GM19468 (cell line): ENCODE results near the gene AKAP5.

ENCODE experiments used
- ATAC-seq: cut with Tn5 transposase; IDR thresholded peaks from one replicate; pipeline ENCODE4 v1.9.1; 2021; ENCODE audit warnings: mild to moderate bottlenecking, moderate library complexity, moderate number of reproducible peaks; ENCODE audit not compliant: unreplicated experiment; ENCODE audit errors: extremely low read depth

Gene AKAP5, protein sequence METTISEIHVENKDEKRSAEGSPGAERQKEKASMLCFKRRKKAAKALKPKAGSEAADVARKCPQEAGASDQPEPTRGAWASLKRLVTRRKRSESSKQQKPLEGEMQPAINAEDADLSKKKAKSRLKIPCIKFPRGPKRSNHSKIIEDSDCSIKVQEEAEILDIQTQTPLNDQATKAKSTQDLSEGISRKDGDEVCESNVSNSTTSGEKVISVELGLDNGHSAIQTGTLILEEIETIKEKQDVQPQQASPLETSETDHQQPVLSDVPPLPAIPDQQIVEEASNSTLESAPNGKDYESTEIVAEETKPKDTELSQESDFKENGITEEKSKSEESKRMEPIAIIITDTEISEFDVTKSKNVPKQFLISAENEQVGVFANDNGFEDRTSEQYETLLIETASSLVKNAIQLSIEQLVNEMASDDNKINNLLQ

GRCh38 chr14:64465191-64465822, at the start of gene AKAP5:
Gene AKAP5, plus strand, starts transcription at chr14:64465499. Its CDS starts 2,896 bp downstream, at chr14:64468395.
- ATAC-seq = peak; percentile 28

DNA sequence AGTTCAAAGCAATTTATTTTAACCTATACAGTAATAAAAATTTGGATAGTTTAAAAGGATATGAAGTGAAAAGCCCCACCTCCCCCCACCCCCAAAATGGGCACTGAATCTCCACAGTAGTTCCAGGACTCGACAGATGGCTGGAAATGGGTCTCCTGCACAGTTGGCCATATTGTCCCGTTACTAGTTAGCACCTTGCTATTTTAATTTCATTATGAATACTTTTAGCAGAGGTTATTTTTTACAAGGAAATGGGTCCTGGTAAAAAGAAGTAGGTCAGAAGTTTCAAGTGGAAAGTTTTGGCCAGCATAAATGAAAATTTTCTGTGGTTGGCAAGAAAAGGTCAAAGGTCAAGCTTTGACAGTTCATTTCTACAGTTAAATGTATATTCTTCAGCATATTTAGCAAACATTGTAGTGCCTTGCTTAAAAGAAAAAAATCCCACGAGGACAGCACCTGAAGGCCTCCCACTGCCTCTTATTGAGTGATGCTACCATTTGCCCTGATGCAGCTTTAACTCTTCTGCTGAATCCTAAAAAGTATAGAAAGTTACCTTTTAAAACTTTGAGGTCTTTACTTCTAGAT, 48.9 kb upstream of the AKAP5 start:
- no peak for ATAC-seq

GRCh38 chr14:64417055-64417770, 48.1 kb upstream of the AKAP5 start:
- ATAC-seq = no peak

GRCh38 chr14:64417771-64418125, 47.6 kb upstream of the AKAP5 start:
- no peak for ATAC-seq

GRCh38 chr14:64419003-64419402, 46.3 kb upstream of the AKAP5 start:
- ATAC-seq = no peak

- ATAC-seq = no peak
Measured at GRCh38 chr14:64421166-64421565, 44.1 kb upstream of the AKAP5 start.

GRCh38 chr14:64422005-64422404, 43.3 kb upstream of the AKAP5 start:
- ATAC-seq = no peak

GRCh38 chr14:64422756-64423155, 42.5 kb upstream of the AKAP5 start:
- ATAC-seq = no peak

DNA sequence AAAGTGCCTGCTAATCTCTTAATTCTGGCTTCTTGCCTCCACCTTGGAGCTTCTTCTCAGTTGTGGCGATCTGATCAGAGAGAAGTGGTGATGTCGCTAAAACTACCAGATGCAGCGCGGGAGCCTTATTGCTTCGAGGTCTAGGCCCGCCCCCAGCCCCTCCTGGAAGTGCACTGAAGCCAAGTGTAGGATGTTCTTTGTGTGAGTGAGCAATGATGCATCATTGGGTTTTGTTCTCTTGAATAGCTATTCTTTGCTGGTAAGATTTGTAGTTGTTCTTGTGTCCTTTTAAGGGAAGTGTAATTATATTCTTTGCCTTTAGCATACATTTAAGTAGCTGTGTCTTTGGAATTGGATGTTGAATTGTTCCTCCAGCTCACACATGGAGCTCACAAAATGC, 41.3 kb upstream of the AKAP5 start:
- no peak for ATAC-seq

DNA sequence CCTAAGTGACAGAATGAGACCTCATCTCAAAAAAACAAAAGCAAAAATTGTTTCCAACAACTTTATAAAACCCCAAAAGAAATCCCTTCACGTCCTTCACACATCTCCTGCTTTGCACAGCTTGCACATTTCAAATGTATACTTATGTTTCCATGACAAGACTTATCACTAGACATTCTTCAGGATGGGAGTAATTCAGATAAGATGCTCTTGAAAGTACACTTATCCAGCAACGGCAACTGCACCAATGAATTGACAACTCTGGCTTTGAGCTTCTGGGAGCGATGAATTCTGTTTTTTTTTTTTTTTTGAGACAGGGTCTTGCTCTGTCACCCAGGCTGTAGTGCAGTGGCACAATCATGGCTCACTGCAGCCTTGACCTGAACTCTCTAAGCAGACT, 30.8 kb upstream of the AKAP5 start:
- ATAC-seq = no peak

GRCh38 chr14:64438181-64438841, 27.0 kb upstream of the AKAP5 start:
- no peak for ATAC-seq

- no peak for ATAC-seq
Measured at GRCh38 chr14:64439141-64439540, 26.2 kb upstream of the AKAP5 start.

GRCh38 chr14:64440494-64440893, 24.8 kb upstream of the AKAP5 start:
- ATAC-seq = no peak

- no peak for ATAC-seq
Measured at GRCh38 chr14:64442300-64442988, 22.9 kb upstream of the AKAP5 start.

DNA sequence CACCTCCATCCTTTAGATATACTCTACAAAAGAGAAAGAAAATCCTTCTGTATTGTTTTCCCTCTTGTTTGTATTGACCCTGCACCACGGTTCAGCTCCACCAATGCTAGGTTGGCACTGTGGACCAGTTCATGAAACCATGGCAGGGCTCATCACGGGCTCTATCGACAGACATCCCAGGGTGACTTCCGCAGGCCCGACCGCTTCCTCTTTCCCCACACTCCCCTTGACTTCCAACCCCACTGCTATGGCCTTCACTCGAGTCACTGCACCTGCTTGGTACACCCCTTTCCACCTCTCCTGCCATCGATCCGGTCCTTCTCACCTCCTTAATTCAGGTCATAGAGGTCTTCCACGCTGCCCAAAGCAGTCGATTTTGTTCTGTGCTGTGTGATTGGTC, 21.2 kb upstream of the AKAP5 start:
- no peak for ATAC-seq

GRCh38 chr14:64444984-64445845, 20.1 kb upstream of the AKAP5 start:
- ATAC-seq = peak; percentile 86

DNA sequence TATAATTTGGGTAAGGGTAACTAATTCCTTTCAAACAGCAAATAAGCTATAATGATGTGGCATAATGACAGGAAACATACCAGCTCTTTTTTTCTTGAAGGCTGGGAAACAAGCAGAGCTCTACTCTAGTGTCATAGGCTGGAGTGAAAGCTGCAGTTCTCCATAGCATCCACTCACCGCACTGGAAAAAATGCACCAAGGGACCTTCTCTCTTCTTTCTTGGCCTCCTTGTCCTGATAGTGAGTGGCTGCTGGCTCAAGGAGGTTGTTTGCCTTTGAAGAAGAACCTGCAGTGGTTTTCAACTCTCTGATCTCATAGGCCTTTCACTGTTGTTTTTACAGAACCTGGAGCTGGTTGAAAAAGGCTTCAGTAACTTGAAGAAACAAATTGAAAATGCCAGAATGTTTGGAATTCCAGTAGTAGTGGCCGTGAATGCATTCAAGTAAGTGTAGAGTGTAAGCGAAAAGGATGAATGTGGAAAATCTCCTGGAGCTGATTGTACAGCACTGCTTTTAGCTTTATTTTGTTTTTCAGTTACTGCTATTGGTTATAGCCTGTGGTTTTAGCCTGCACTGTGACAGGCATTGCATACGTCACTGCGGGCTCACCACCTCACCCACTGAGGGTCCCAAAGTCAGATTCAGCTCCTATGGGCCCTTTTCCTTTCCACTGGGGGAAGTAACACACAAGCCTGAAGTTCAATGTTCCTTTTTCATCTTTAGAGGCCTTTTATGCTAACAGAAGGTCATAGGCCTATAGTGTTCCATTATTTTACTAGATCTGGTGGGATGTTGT, 17.2 kb upstream of the AKAP5 start:
- no peak for ATAC-seq

DNA sequence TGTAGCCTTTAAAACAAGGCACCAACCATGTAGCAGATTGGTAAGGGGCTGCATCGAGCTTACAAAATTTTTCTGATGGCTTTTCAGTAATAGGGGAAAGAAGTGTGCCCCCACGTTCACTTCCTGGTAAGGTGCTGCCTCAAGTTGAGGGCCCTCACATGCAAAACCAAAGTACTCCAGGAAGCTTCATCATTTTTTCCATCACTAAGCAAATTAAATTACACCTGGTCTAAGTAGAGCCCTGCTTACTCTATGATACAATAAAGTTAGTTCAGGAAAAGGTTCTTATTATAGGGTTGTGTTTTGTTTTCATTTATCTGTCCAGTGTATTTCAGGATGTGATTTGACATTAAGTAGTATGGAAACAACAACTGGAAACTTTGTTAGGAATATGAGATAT, 15.0 kb upstream of the AKAP5 start:
- no peak for ATAC-seq
